ENCODE data around the gene KIAA0513.

Gene KIAA0513

GRCh38 chr16:85136213-85136701 lies 108.7 kb downstream of the KIAA0513 start:
- Mint-ChIP-seq H3K4me1 (ENCODE audit: low read depth) (peaks cover 11% of the 10 kb centered on the region), H3K36me3 (ENCODE audit: low read depth) (no peaks in the 10 kb centered on the region), H3K27me3 (peaks cover 37% of the 10 kb centered on the region), H3K27ac (peak overlapping the region; percentile 26), H3K4me3 (no peak overlapping the region), H3K9me3 (no peaks in the 10 kb centered on the region)

- H3K9me3 Mint-ChIP-seq: no peaks in the 10 kb centered on the region
- H3K4me1 Mint-ChIP-seq (ENCODE audit: low read depth): peaks cover 11% of the 10 kb centered on the region
- no peak overlapping the region for H3K4me3 Mint-ChIP-seq
- no peak overlapping the region for H3K27ac Mint-ChIP-seq
- H3K27me3 Mint-ChIP-seq: peaks cover 40% of the 10 kb centered on the region
- H3K36me3 Mint-ChIP-seq (ENCODE audit: low read depth): no peaks in the 10 kb centered on the region
Observed at GRCh38 chr16:85136702-85137322, 109.2 kb downstream of the KIAA0513 start.

GRCh38 chr16:85137323-85138072 lies 109.9 kb downstream of the KIAA0513 start:
- peaks cover 40% of the 10 kb centered on the region for H3K27me3 Mint-ChIP-seq
- peaks cover 11% of the 10 kb centered on the region for H3K4me1 Mint-ChIP-seq (ENCODE audit: low read depth)
- H3K9me3 Mint-ChIP-seq: no peaks in the 10 kb centered on the region
- no peaks in the 10 kb centered on the region for H3K36me3 Mint-ChIP-seq (ENCODE audit: low read depth)
- H3K4me3 Mint-ChIP-seq: no peak overlapping the region
- H3K27ac Mint-ChIP-seq: no peak overlapping the region

- H3K4me3 Mint-ChIP-seq: no peak overlapping the region
- no peak overlapping the region for H3K27ac Mint-ChIP-seq
- no peaks in the 10 kb centered on the region for H3K36me3 Mint-ChIP-seq (ENCODE audit: low read depth)
- no peaks in the 10 kb centered on the region for H3K9me3 Mint-ChIP-seq
- H3K4me1 Mint-ChIP-seq (ENCODE audit: low read depth): peaks cover 11% of the 10 kb centered on the region
- peaks cover 40% of the 10 kb centered on the region for H3K27me3 Mint-ChIP-seq
Observed at GRCh38 chr16:85138073-85138824, 110.7 kb downstream of the KIAA0513 start.

GRCh38 chr16:85138825-85139627 lies 111.4 kb downstream of the KIAA0513 start:
- Mint-ChIP-seq H3K36me3 (ENCODE audit: low read depth) (no peaks in the 10 kb centered on the region), H3K4me1 (ENCODE audit: low read depth) (peaks cover 11% of the 10 kb centered on the region)

GRCh38 chr16:85139881-85140339 lies 112.3 kb downstream of the KIAA0513 start:
- Mint-ChIP-seq H3K27ac (no peak overlapping the region), H3K27me3 (peaks cover 40% of the 10 kb centered on the region), H3K4me3 (no peak overlapping the region), H3K4me1 (ENCODE audit: low read depth) (peaks cover 11% of the 10 kb centered on the region), H3K36me3 (ENCODE audit: low read depth) (no peaks in the 10 kb centered on the region), H3K9me3 (no peaks in the 10 kb centered on the region)

More at GRCh38 chr16:85138825-85139627, 111.4 kb downstream of the KIAA0513 start:
- H3K27me3 Mint-ChIP-seq: peaks cover 40% of the 10 kb centered on the region
- H3K4me3 Mint-ChIP-seq: no peak overlapping the region
- no peaks in the 10 kb centered on the region for H3K9me3 Mint-ChIP-seq
- no peak overlapping the region for H3K27ac Mint-ChIP-seq

- Mint-ChIP-seq H3K36me3 (ENCODE audit: low read depth) (no peaks in the 10 kb centered on the region), H3K27ac (no peak overlapping the region), H3K4me3 (no peak overlapping the region), H3K27me3 (peaks cover 40% of the 10 kb centered on the region), H3K4me1 (ENCODE audit: low read depth) (peaks cover 11% of the 10 kb centered on the region), H3K9me3 (no peaks in the 10 kb centered on the region)
Observed at GRCh38 chr16:85140455-85141012, 112.9 kb downstream of the KIAA0513 start.

GRCh38 chr16:85141491-85142128 lies 114.0 kb downstream of the KIAA0513 start:
- no peaks in the 10 kb centered on the region for H3K36me3 Mint-ChIP-seq (ENCODE audit: low read depth)
- no peak overlapping the region for H3K4me3 Mint-ChIP-seq
- no peaks in the 10 kb centered on the region for H3K9me3 Mint-ChIP-seq
- H3K27ac Mint-ChIP-seq: no peak overlapping the region
- peaks cover 3% of the 10 kb centered on the region for H3K4me1 Mint-ChIP-seq (ENCODE audit: low read depth)
- H3K27me3 Mint-ChIP-seq: peaks cover 34% of the 10 kb centered on the region

GRCh38 chr16:85142129-85142513 lies 114.5 kb downstream of the KIAA0513 start:
- Mint-ChIP-seq H3K9me3 (no peaks in the 10 kb centered on the region), H3K4me1 (ENCODE audit: low read depth) (no peaks in the 10 kb centered on the region), H3K4me3 (no peak overlapping the region), H3K36me3 (ENCODE audit: low read depth) (no peaks in the 10 kb centered on the region), H3K27ac (no peak overlapping the region), H3K27me3 (peaks cover 29% of the 10 kb centered on the region)

- no peaks in the 10 kb centered on the region for H3K36me3 Mint-ChIP-seq (ENCODE audit: low read depth)
- H3K4me1 Mint-ChIP-seq (ENCODE audit: low read depth): no peaks in the 10 kb centered on the region
- no peak overlapping the region for H3K27ac Mint-ChIP-seq
- no peaks in the 10 kb centered on the region for H3K9me3 Mint-ChIP-seq
- H3K27me3 Mint-ChIP-seq: peaks cover 24% of the 10 kb centered on the region
- H3K4me3 Mint-ChIP-seq: no peak overlapping the region
Observed at GRCh38 chr16:85142771-85143211, 115.2 kb downstream of the KIAA0513 start.

Data from stimulated activated naive CD8-positive, alpha-beta T cell treated with anti-CD3 and anti-CD28 coated beads, Interleukin-15, Interleukin-2, amounts not matched to agents 100 ng/mL and 50 ng/mL, for 24 hours (primary cell).